ENCODE measurements around the gene TRIM8.

DNA sequence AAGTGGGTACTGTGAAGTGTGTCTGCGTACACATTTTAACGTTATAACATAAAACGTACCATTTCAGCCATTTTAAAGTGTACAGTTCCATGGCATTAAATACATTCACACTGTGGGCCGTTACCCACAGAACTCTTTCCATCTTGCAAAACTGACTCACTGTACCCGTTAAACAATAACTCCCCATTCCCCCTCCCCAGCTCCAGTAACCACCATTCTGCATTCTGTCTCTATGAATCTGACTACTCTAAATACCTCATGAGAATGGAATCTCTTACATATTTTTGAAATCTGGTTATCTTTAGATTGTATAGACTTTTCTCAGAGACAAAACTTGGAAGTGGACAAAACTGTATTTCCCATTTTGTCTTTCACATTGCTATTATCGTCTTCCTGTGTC lies 60.6 kb downstream of the TRIM8 start:
- TF ChIP-seq, protein P1, sequence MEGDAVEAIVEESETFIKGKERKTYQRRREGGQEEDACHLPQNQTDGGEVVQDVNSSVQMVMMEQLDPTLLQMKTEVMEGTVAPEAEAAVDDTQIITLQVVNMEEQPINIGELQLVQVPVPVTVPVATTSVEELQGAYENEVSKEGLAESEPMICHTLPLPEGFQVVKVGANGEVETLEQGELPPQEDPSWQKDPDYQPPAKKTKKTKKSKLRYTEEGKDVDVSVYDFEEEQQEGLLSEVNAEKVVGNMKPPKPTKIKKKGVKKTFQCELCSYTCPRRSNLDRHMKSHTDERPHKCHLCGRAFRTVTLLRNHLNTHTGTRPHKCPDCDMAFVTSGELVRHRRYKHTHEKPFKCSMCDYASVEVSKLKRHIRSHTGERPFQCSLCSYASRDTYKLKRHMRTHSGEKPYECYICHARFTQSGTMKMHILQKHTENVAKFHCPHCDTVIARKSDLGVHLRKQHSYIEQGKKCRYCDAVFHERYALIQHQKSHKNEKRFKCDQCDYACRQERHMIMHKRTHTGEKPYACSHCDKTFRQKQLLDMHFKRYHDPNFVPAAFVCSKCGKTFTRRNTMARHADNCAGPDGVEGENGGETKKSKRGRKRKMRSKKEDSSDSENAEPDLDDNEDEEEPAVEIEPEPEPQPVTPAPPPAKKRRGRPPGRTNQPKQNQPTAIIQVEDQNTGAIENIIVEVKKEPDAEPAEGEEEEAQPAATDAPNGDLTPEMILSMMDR (IDR thresholded peaks at IDR 0.05; ENCODE audit: borderline replicate concordance, extremely low read depth, low read length, poor library complexity, severe bottlenecking) = no peak
- no peak for TF ChIP-seq EZH2 (IDR thresholded peaks at IDR 0.05; ENCODE audit: borderline replicate concordance, low read depth, low read length, severe bottlenecking)

All from DND-41 (cell line).